Thyroid gland (tissue), 4 donors: ENCODE measurements around the gene RIPOR3. TPM values are rescaled to one million over a fixed set of nuclear protein-coding genes. Genes with fewer than 3 reads are reported as not detected.

Experiments used
- DNase-seq, 2 donors: peaks; one replicate each; pipeline ENCODE4 v3.0.0-alpha.2; 2019
- H3K27ac ChIP-seq, 3 donors: fragments of 200-600 bp; sonication (generic); 1 replicate in 2 of 3; 2 replicates in 1 of 3; pipeline ENCODE4 v1.5.1; 2016 to 2019; ENCODE audit warnings: mild to moderate bottlenecking in 1 of 3, moderate library complexity in 1 of 3
- H3K27me3 ChIP-seq: fragments of 200-600 bp; sonication (generic); one replicate; pipeline ENCODE4 v1.5.1; 2019
- H3K36me3 ChIP-seq, 2 donors: fragments of 200-600 bp; sonication (generic); one replicate each; pipeline ENCODE4 v1.5.1; 2016 to 2019
- H3K4me1 ChIP-seq, 2 donors: fragments of 200-600 bp; sonication (generic); one replicate each; pipeline ENCODE4 v1.5.1; 2017 to 2019
- H3K4me3 ChIP-seq, 3 donors: fragments of 200-600 bp; sonication (generic); replicated peaks in 1 of 3; 1 replicate in 2 of 3; 2 replicates in 1 of 3; pipeline ENCODE4 v1.5.1; 2016; ENCODE audit warnings: mild to moderate bottlenecking in 1 of 3
- H3K9me3 ChIP-seq: fragments of 200-600 bp; sonication (generic); one replicate; pipeline ENCODE4 v1.5.1; 2017
- POLR2A ChIP-seq, 2 donors: fragments of 450-650 bp; IDR thresholded peaks; one replicate each; pipeline ENCODE4 v1.6.1; 2017; ENCODE audit warnings: antibody characterized with exemption in 2 of 2, mild to moderate bottlenecking in 2 of 2, moderate library complexity in 1 of 2
- WGBS, 2 donors: methylation state at CpG; one replicate each; pipeline ENCODE4 v1.1.5; 2017; 5-methylcytosine and 5-hydroxymethylcytosine counted together
- intact Hi-C: fragments of 100-400 bp; cut with DNase I; formaldehyde crosslinking; loops from one replicate; pipeline ENCODE4 v1.15.1; 2023
- total RNA-seq, 4 donors: library from RNA; depleted of rRNA; stranded (reverse); fragments of >200 nt; gene quantifications; one replicate each; pipeline ENCODE4 v1.2.3, GENCODE V29; 2016
- TF ChIP-seq, protein P1 (sequence below), 6 experiments: fragments of 200-600 bp in 3 of 6; fragments of 450-650 bp in 3 of 6; sonication (generic) in 3 of 6; IDR thresholded peaks; one replicate each; pipeline ENCODE4 v1.5.1; 2016 to 2019; ENCODE audit warnings: antibody characterized with exemption in 6 of 6, mild to moderate bottlenecking in 2 of 6, inconsistent platforms in 1 of 6, moderate library complexity in 1 of 6

Gene RIPOR3
- total RNA-seq, 4 donors from 2014 or later = 6.2 to 23.9 (median 9.5) TPM

GRCh38 chr20:50594591-50595432 is 96.5 kb downstream of the RIPOR3 start:
- no peak for DNase-seq
- H3K4me1 ChIP-seq = peaks cover 11 to 24% of the 10 kb centered on the region in 2 donors
- H3K4me3 ChIP-seq = no peak overlapping the region
- intact Hi-C loops = no loop called here
- H3K27ac ChIP-seq = no peak overlapping the region
- TF ChIP-seq, protein P1, sequence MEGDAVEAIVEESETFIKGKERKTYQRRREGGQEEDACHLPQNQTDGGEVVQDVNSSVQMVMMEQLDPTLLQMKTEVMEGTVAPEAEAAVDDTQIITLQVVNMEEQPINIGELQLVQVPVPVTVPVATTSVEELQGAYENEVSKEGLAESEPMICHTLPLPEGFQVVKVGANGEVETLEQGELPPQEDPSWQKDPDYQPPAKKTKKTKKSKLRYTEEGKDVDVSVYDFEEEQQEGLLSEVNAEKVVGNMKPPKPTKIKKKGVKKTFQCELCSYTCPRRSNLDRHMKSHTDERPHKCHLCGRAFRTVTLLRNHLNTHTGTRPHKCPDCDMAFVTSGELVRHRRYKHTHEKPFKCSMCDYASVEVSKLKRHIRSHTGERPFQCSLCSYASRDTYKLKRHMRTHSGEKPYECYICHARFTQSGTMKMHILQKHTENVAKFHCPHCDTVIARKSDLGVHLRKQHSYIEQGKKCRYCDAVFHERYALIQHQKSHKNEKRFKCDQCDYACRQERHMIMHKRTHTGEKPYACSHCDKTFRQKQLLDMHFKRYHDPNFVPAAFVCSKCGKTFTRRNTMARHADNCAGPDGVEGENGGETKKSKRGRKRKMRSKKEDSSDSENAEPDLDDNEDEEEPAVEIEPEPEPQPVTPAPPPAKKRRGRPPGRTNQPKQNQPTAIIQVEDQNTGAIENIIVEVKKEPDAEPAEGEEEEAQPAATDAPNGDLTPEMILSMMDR (IDR thresholded peaks at IDR 0.05) = no peak
- no peak for TF ChIP-seq POLR2A (IDR thresholded peaks at IDR 0.05)
- 55 to 63% methylated on average over 18 to 19 of the region's 19 CpGs for WGBS, 2 donors
- H3K36me3 ChIP-seq = no peaks in the 10 kb centered on the region
- H3K9me3 ChIP-seq = no peaks in the 10 kb centered on the region
- no peaks in the 10 kb centered on the region for H3K27me3 ChIP-seq

DNA sequence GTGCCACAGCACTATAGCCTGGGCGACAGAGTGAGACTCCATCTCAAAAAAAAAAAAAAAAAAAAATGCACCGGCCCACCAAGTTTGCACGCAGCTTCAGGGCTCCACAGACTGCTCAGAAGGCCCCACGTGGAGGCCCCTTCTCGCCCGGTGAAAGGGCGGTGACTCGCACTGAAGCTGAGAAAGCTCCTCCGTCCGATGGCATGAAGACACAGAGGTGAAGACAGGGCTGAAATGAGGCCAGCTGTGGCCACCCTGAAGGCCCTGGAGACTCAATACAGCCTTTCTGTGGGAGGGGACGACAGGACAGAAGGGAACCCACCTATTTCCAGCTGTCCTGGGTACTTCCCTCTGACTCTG is 97.1 kb downstream of the RIPOR3 start:
- intact Hi-C loops = no loop called here
- H3K36me3 ChIP-seq = no peaks in the 10 kb centered on the region

DNA sequence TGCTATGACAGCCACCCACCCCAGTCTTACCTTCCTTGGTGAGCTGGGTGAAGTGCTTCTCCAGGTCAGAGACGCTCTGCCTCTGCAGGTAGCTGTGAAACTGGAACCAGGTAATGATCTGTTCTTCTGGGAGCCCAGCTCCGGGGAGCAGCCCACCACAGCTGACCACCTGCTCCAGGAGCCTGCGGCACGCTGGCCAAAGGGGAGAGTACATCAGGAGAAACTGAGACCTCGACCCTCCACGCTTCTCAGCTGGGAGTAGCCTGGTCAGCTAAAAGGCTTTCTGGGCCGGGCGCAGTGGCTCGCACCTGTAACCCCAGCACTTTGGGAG is 98.4 kb downstream of the RIPOR3 start:
- Histone ChIP-seq H3K9me3 (no peaks in the 10 kb centered on the region), H3K27me3 (no peaks in the 10 kb centered on the region), H3K4me1 (peaks cover 11 to 24% of the 10 kb centered on the region in 2 donors), H3K27ac (peak overlapping the region in 2 of 3 donors; percentile 53 to 59), H3K4me3 (no peak overlapping the region), H3K36me3 (no peaks in the 10 kb centered on the region)
- intact Hi-C loops = no loop called here
- TF ChIP-seq, protein P1 (IDR thresholded peaks at IDR 0.05) = no peak
- TF ChIP-seq POLR2A (IDR thresholded peaks at IDR 0.05) = no peak
- no peak for DNase-seq
- WGBS, 2 donors = 97 to 99% methylated on average over 9 of the region's 9 CpGs

More for the DNA sequence above, 97.1 kb downstream of the RIPOR3 start:
- Histone ChIP-seq H3K27ac (no peak overlapping the region), H3K27me3 (no peaks in the 10 kb centered on the region), H3K9me3 (no peaks in the 10 kb centered on the region), H3K4me3 (no peak overlapping the region), H3K4me1 (peaks cover 11 to 24% of the 10 kb centered on the region in 2 donors)
- no peak for DNase-seq
- 88 to 89% methylated on average over 11 of the region's 11 CpGs for WGBS, 2 donors
- TF ChIP-seq POLR2A (IDR thresholded peaks at IDR 0.05) = no peak
- TF ChIP-seq, protein P1 (IDR thresholded peaks at IDR 0.05) = no peak

GRCh38 chr20:50592282-50593004 is 98.9 kb downstream of the RIPOR3 start:
- no peak overlapping the region for H3K4me3 ChIP-seq
- H3K9me3 ChIP-seq = no peaks in the 10 kb centered on the region
- peak overlapping the region; percentile 54 to 59 (median 54) for H3K27ac ChIP-seq
- no peaks in the 10 kb centered on the region for H3K27me3 ChIP-seq
- intact Hi-C loops = no loop called here
- peaks cover 11 to 24% of the 10 kb centered on the region in 2 donors for H3K4me1 ChIP-seq
- TF ChIP-seq POLR2A (IDR thresholded peaks at IDR 0.05) = peak in 1 of 2 donors; percentile 6
- TF ChIP-seq, protein P1 (IDR thresholded peaks at IDR 0.05) = no peak
- peaks cover 2 to 3% of the 10 kb centered on the region in 2 donors for H3K36me3 ChIP-seq
- WGBS, 2 donors = 36 to 38% methylated on average over 14 of the region's 19 CpGs
- DNase-seq = peak; percentile 92 to 95
